Thymus (tissue), 11 donors: Measurements from ENCODE around the gene CD4. TPM values are rescaled to one million over a fixed set of nuclear protein-coding genes. Genes with fewer than 3 reads are reported as not detected.

Experiments
- DNase-seq, 9 donors: peaks; one replicate each; pipeline ENCODE4 v3.0.0-alpha.2; 2013; ENCODE audit warnings: low spot score in 9 of 9, low read depth in 6 of 9, missing footprints in 1 of 9
- H3K27ac ChIP-seq, 2 donors: one replicate each; pipeline ENCODE4 v1.5.1; 2013; ENCODE audit warnings: control low read depth in 1 of 2, low read depth in 1 of 2, low read length in 1 of 2, mild to moderate bottlenecking in 1 of 2, moderate library complexity in 1 of 2
- H3K27me3 ChIP-seq, 2 donors: one replicate each; pipeline ENCODE4 v1.5.1; 2013; ENCODE audit warnings: low read length in 1 of 2; ENCODE audit not compliant: control insufficient read depth in 2 of 2, insufficient read depth in 1 of 2
- H3K36me3 ChIP-seq, 2 donors: one replicate each; pipeline ENCODE4 v1.5.1; 2013; ENCODE audit warnings: low read length in 1 of 2, mild to moderate bottlenecking in 1 of 2, moderate library complexity in 1 of 2; ENCODE audit not compliant: control insufficient read depth in 2 of 2, insufficient read depth in 2 of 2
- H3K4me1 ChIP-seq, 2 donors: one replicate each; pipeline ENCODE4 v1.5.1; 2013; ENCODE audit warnings: low read length in 2 of 2; ENCODE audit not compliant: control insufficient read depth in 2 of 2, insufficient read depth in 2 of 2
- H3K4me3 ChIP-seq, 2 donors: one replicate each; pipeline ENCODE4 v1.5.1; 2013; ENCODE audit warnings: low read length in 2 of 2, control low read depth in 1 of 2, mild to moderate bottlenecking in 1 of 2
- H3K9me3 ChIP-seq, 2 donors: one replicate each; pipeline ENCODE4 v1.5.1; 2013; ENCODE audit warnings: low read length in 1 of 2, mild to moderate bottlenecking in 1 of 2; ENCODE audit not compliant: control insufficient read depth in 2 of 2, insufficient read depth in 1 of 2
- WGBS: extraction: QIAGEN DNeasy Blood & Tissue Kit; methylation state at CpG from one replicate; pipeline ENCODE4 v1.1.7; 2013; 5-methylcytosine and 5-hydroxymethylcytosine counted together
- polyA plus RNA-seq: library from polyadenylated mRNA; stranded (reverse); fragments of 200-250 nt; gene quantifications from one replicate; pipeline ENCODE4 v1.2.3, GENCODE V29; 2013
- total RNA-seq: library from RNA; stranded (reverse); fragments of 120-200 nt; gene quantifications from one replicate; pipeline ENCODE4 v1.2.4, GENCODE V29; 2013
- donor health status: healthy.

CD4 gene
- total and polyA plus RNA-seq, 2 donors: 50.9 to 91.9 TPM

DNA sequence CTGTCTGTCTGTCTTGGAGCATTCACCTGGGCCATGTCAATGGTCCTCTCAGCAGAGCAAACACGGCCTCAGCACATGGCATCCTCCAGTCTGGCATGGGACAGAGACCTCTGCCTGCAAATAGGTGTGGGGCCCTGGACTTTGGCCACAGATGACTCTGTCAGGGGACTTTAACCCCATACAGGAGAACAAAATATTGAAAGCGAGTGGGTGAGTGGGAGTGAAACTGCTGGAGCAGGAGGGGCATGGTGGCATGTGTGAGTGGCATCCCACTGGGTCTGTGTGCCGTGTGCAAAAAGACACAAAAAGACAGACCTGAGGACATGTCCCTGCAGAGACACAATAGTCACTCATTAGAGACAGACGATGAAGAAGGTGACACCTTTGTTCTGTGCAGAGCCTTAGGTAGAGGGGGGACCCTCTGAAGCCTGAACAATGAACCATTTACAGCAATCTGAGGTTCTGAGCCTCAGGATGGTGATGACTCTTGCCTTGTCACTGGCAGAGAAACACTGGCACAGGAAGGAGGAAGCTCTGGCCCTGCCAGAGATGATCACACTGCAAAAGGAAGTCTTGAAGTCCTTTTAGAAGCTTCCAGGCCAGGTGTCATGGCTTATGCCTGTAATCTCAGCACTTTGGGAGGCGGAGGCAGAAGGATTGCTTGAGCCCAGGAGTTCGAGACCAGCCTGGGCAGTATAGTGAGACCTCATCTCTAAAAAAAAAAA lies 9.5 kb upstream of the CD4 start:
- 81% methylated on average over 6 of the region's 6 CpGs for WGBS
- H3K4me1 ChIP-seq: peaks cover 68 to 91% of the 10 kb centered on the region in 2 donors
- peak in 2 of 9 donors; percentile 56 to 76 for DNase-seq
- no peak overlapping the region for H3K4me3 ChIP-seq
- peaks cover 0 to 33% of the 10 kb centered on the region in 2 donors for H3K27me3 ChIP-seq
- peak overlapping the region; percentile 67 to 98 for H3K27ac ChIP-seq
- H3K36me3 ChIP-seq: no peaks in the 10 kb centered on the region
- H3K9me3 ChIP-seq: no peaks in the 10 kb centered on the region

DNA sequence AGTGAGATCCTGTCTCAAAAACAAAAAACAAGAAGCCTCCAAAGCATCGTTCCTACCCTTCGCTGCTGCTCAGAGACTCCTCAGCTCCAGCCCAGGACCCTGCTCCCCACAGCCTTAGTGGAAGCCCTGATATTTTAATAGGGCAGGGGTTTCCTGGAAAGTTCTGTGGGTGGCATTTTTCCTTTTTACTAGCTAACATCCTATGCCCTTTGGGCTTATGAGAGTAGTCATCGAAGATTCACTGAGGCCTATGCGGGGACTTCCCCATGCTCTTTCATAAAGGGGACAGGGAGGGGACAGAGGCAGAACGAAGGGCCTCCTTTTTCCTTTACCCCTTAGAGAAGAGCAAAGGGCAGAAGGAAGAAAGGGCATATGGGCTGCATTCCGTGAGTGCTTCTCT lies 8.8 kb upstream of the CD4 start:
- Histone ChIP-seq H3K36me3 (no peaks in the 10 kb centered on the region), H3K4me3 (no peak overlapping the region), H3K27ac (peak overlapping the region; percentile 74 to 98), H3K27me3 (peaks cover 0 to 26% of the 10 kb centered on the region in 2 donors), H3K4me1 (peaks cover 72 to 91% of the 10 kb centered on the region in 2 donors), H3K9me3 (no peaks in the 10 kb centered on the region)
- DNase-seq: no peak
- WGBS: 93% methylated on average over 6 of the region's 6 CpGs

DNA sequence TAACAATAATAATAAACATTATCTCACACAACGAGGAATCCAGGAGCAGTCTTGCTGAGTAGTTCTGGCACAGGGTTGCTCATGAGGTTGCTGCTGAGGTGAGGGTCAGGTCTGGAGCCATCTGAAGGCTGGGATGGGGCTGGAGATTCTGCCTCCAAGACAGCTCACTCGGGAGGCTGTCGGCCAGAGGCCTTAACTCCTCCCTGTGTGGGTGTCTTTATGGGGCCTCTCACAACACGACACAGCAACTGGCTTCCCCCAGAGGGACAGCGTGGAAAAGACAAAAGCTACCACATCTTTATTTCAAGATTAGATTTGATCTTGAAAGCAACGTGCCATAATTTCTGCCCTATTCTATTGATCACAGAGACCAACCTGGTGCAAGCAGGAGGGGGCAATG lies 7.2 kb upstream of the CD4 start:
- WGBS: 29% methylated on average over 6 of the region's 6 CpGs
- Histone ChIP-seq H3K27ac (peak overlapping the region; percentile 94 to 98), H3K36me3 (no peaks in the 10 kb centered on the region), H3K9me3 (no peaks in the 10 kb centered on the region), H3K4me1 (peaks cover 86 to 100% of the 10 kb centered on the region in 2 donors), H3K27me3 (peaks cover 0 to 11% of the 10 kb centered on the region in 2 donors), H3K4me3 (peak overlapping the region; percentile 2 to 28)
- no peak for DNase-seq

DNA sequence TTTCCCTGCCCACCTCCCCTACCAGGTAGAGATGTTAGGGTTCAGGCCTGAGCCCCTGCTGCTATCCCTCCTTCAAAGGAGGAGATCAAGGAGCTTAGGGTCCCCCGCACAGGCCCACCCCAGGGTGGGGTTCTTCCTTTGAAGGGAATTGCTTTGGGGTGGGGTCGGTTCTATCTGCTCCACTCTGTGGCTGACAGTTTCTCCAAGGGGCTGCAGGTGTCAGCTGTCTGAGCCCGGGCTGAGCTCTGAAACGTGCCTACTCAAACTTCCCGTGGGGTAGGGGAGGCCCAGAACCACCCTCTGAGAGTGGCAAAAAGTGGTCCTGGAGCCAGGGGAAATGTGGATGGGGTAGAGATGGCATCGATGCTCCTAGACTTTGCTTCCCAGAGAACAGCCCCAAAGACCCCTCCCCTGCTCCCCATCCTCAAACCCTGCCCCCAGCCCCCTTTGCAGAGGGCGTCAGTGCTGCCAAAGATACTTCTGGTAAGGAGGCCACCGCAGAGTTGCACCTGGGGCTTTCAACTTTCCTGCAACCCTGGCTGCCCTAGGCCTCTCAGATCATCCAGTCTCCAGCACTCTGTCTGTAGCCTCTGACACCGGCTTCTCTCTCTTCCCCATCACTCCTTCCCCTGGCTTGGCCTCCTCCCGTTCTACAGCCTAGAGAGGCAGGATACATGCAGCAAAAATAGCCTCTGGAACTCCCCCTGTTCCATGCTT lies 6.3 kb upstream of the CD4 start:
- WGBS: 9% methylated on average over 10 of the region's 10 CpGs
- H3K4me1 ChIP-seq: peaks cover 81 to 100% of the 10 kb centered on the region in 2 donors

DNA sequence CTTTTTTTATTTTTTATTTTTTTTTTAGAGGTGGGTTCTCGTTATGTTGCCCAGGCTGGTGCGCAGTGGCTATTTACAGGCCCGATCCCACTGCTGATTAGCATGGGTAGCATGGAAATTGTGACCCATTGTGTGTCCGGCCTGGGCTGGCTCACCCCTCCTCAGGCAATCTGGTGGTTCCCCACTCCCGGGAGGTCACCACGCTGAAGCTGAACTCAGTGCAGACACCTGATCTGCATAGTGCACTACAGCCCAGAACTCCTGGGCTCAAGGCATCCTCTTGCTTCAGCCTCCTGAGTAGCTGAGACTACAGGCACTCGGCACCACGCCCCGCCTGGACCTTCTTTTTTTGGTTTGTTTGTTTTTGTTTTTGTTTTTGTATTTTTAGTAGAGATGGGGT lies 5.5 kb upstream of the CD4 start:
- Histone ChIP-seq H3K36me3 (no peaks in the 10 kb centered on the region), H3K4me3 (peak overlapping the region; percentile 28 to 33), H3K27ac (peak overlapping the region; percentile 94 to 98), H3K4me1 (peaks cover 80 to 99% of the 10 kb centered on the region in 2 donors), H3K9me3 (no peaks in the 10 kb centered on the region), H3K27me3 (no peaks in the 10 kb centered on the region)
- whole genome bisulfite sequencing: 76% methylated on average over 9 of the region's 9 CpGs
- no peak for DNase-seq

More for the DNA sequence above, 6.3 kb upstream of the CD4 start:
- Histone ChIP-seq H3K4me3 (peak overlapping the region; percentile 28 to 33), H3K9me3 (no peaks in the 10 kb centered on the region), H3K27ac (peak overlapping the region; percentile 94 to 98), H3K36me3 (no peaks in the 10 kb centered on the region), H3K27me3 (peaks cover 0 to 2% of the 10 kb centered on the region in 2 donors)
- DNase-seq: peak in 6 of 9 donors; percentile 74 to 95 (median 86)

DNA sequence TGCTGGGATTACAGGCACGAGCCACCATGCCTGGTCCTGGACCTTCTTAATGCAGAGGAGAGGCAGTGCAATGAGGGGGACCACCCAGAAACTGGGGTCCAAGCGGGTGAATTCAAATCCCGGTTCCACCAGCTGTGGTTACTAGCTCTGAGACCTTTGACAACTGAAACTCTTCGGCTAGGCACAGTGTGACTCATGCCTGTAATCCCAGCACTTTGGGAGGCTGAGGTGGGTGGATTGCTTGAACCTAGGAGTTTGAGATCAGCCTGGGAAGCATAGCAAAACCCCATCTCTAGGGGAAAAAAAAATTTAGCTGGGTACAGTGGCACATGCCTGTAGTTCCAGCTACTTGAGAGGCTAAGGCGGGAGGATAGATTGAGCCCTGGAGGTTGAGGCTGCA lies 5.0 kb upstream of the CD4 start:
- Histone ChIP-seq H3K9me3 (peaks cover 0 to under 1% of the 10 kb centered on the region in 2 donors), H3K36me3 (no peaks in the 10 kb centered on the region), H3K27me3 (no peaks in the 10 kb centered on the region), H3K4me3 (no peak overlapping the region), H3K4me1 (peaks cover 81 to 99% of the 10 kb centered on the region in 2 donors), H3K27ac (peak overlapping the region; percentile 46 to 98)
- no peak for DNase-seq
- WGBS: 88% methylated on average over 5 of the region's 5 CpGs

DNA sequence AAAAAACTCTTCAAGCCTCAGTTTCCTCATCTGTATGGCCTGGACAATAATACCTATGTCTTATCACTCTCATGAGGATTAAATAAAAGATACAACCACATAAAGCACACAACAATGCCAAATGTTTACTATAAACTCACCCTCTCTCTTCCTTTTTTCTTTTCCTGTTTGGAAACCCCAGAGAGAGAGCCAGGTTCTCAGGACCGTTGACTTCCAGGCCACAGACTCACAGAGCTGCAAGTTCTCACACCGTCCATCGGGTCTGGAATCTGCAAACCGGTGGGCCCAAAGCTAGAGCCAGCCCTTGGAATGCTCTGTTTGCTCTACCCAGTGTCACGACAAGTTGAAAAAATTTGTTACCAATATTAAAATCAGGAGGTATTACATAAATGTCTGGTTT lies 4.6 kb upstream of the CD4 start:
- 76% methylated on average over 5 of the region's 5 CpGs for WGBS
- peak overlapping the region in 1 of 2 donors; percentile 98 for H3K27ac ChIP-seq

DNA sequence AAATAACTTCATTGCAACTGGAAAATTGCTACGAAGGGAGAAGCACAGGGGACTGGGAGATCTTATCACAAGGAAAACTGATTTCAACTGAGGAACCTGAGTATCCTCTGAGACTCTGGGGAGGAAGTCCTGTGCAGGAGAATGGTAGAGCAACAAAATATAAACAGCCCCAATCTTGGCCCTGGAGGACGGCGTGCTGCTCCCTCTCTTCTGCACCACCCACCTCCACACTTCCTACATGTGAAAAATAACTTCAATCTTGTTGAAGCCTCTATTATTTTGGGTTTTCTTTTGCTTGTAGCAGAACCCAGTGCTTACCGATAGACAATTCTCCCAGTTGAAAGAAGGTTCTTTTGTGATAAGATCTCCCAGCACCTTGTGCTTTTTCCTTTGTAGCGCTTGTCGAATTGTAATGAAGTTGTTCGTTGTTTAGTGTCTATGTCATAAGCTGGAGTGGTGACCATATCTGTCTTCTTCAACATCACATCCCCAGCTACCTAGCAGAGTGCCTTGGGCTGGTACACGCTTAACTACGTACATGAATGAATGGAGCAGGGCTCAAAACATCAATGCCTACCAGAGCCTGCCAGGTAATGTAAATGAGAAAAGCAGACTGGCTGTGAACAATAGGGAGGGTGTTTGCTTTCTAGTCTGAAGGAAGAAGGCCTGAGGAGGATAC lies 2.8 kb upstream of the CD4 start:
- DNase-seq: peak in 4 of 9 donors; percentile 65 to 87 (median 76)
- Histone ChIP-seq H3K9me3 (peaks cover 0 to 4% of the 10 kb centered on the region in 2 donors), H3K4me3 (peak overlapping the region; percentile 32 to 46), H3K36me3 (peaks cover 0 to 3% of the 10 kb centered on the region in 2 donors), H3K4me1 (peaks cover 64 to 89% of the 10 kb centered on the region in 2 donors), H3K27me3 (no peaks in the 10 kb centered on the region), H3K27ac (peak overlapping the region; percentile 47 to 98)
- WGBS: 10% methylated on average over 9 of the region's 9 CpGs

More for the DNA sequence above, 4.6 kb upstream of the CD4 start:
- no peak for DNase-seq
- H3K9me3 ChIP-seq: peaks cover 0 to 4% of the 10 kb centered on the region in 2 donors
- peaks cover 76 to 99% of the 10 kb centered on the region in 2 donors for H3K4me1 ChIP-seq
- no peaks in the 10 kb centered on the region for H3K27me3 ChIP-seq
- no peak overlapping the region for H3K4me3 ChIP-seq
- no peaks in the 10 kb centered on the region for H3K36me3 ChIP-seq
